GM10248 (cell line): ENCODE measurements around the gene TMOD1.
"Not testable (repeated sequence)": the region's sequence is repeated elsewhere in the genome, so short reads cannot be mapped to it uniquely, and the experiment has no call there.

Experiments used
- CTCF ChIA-PET: fragments of 300-600 bp; sonication (Branson Sonifier 250); formaldehyde crosslinking; extraction: SDS; loops from one replicate; lab custom pipeline; 2021; ENCODE audit warnings: antibody characterized with exemption; lab: Yijun Ruan, JAX
- POLR2A ChIA-PET: fragments of 350-650 bp; sonication (Branson Sonifier 250); formaldehyde crosslinking; extraction: SDS; loops from one replicate; lab custom pipeline; 2020; ENCODE audit warnings: antibody characterized with exemption; lab: Yijun Ruan, JAX
- DNase-seq: peaks from one replicate; pipeline ENCODE4 v3.0.0; 2012; ENCODE audit errors: extremely low spot score
- CTCF ChIP-seq: IDR thresholded peaks from 2 replicates; pipeline ENCODE4 v1.5.1; 2012; ENCODE audit warnings: mild to moderate bottlenecking, low read depth; ENCODE audit errors: extremely low read depth, missing control alignments, control extremely low read depth

The TMOD1 gene

GRCh38 chr9:97573482-97574073 is 72.1 kb downstream of the TMOD1 start:
- ChIA-PET POLR2A (no interaction called here), CTCF (interaction anchor here (0.7 to 3.0 kb wide), 5 partner anchors 25 to 105 kb away, joined by 3 to 22 read pairs (median 4); no protein-coding TSS in a partner anchor)
- no peak for DNase-seq
- TF ChIP-seq CTCF = no peak

- ChIA-PET POLR2A (interaction anchor here (0.7 to 1.6 kb wide), 2 partner anchors 40 to 73 kb away, joined by 4 read pairs; partner anchors contain the start of gene TMOD1), CTCF (interaction anchor here (0.8 to 3.0 kb wide), 7 partner anchors 13 to 106 kb away, joined by 3 to 22 read pairs (median 4); no protein-coding TSS in a partner anchor)
- not testable (repeated sequence) for DNase-seq
Observed at GRCh38 chr9:97574101-97574571, 72.7 kb downstream of the TMOD1 start.

GRCh38 chr9:97574921-97575672 is 73.6 kb downstream of the TMOD1 start:
- ChIA-PET POLR2A (interaction anchor here (0.7 to 1.6 kb wide), 2 partner anchors 41 to 74 kb away, joined by 4 read pairs; partner anchors contain the start of gene TMOD1), CTCF (interaction anchor here (0.8 to 3.0 kb wide), 7 partner anchors 8 to 107 kb away, joined by 3 to 22 read pairs (median 4); no protein-coding TSS in a partner anchor)
- DNase-seq = not testable (repeated sequence)

GRCh38 chr9:97575673-97576200 is 74.3 kb downstream of the TMOD1 start:
- ChIA-PET CTCF (interaction anchor here (0.8 to 3.0 kb wide), 5 partner anchors 9 to 407 kb away, joined by 3 to 22 read pairs (median 4); partner anchors contain the start of gene ANP32B), POLR2A (interaction anchor here (1.6 kb wide), 1 partner anchor 75 kb away, joined by 4 read pairs; the partner anchor contains the start of gene TMOD1)
- no peak for TF ChIP-seq CTCF
- DNase-seq = no peak

GRCh38 chr9:97577051-97577450 is 75.6 kb downstream of the TMOD1 start:
- no peak for DNase-seq

GRCh38 chr9:97578846-97579245 is 77.4 kb downstream of the TMOD1 start:
- DNase-seq = no peak
- TF ChIP-seq CTCF = no peak
- ChIA-PET POLR2A (no interaction called here), CTCF (interaction anchor here (1.6 to 2.3 kb wide), 4 partner anchors 15 to 110 kb away, joined by 5 to 22 read pairs (median 9); no protein-coding TSS in a partner anchor)

More at GRCh38 chr9:97577051-97577450, 75.6 kb downstream of the TMOD1 start:
- ChIA-PET POLR2A (no interaction called here), CTCF (interaction anchor here (1.1 to 1.8 kb wide), 3 partner anchors 21 to 109 kb away, joined by 3 to 7 read pairs (median 4); no protein-coding TSS in a partner anchor)
- no peak for TF ChIP-seq CTCF

GRCh38 chr9:97579914-97580313 is 78.4 kb downstream of the TMOD1 start:
- TF ChIP-seq CTCF = no peak
- CTCF ChIA-PET = interaction anchor here (1.6 to 2.3 kb wide), 3 partner anchors 14 to 110 kb away, joined by 5 to 22 read pairs (median 11); no protein-coding TSS in a partner anchor
- no peak for DNase-seq
- POLR2A ChIA-PET = no interaction called here

GRCh38 chr9:97581590-97581989 is 80.1 kb downstream of the TMOD1 start:
- DNase-seq, CTCF ChIA-PET, POLR2A ChIA-PET: not testable (repeated sequence)

GRCh38 chr9:97584778-97585177 is 83.3 kb downstream of the TMOD1 start:
- POLR2A ChIA-PET, CTCF ChIA-PET, DNase-seq: not testable (repeated sequence)

- POLR2A ChIA-PET, DNase-seq: not testable (repeated sequence)
- CTCF ChIA-PET = interaction anchor here (1.6 to 2.7 kb wide), 2 partner anchors 12 to 118 kb away, joined by 5 to 13 read pairs; no protein-coding TSS in a partner anchor
Observed at GRCh38 chr9:97586909-97587308, 85.4 kb downstream of the TMOD1 start.
